ENCODE measurements around the gene PDXK. TPM values are rescaled to one million over a fixed set of nuclear protein-coding genes. Genes with fewer than 3 reads are reported as not detected.
A peak's percentile ranks its signal among the peaks of the same experiment; 100 is the strongest.

PDXK gene
- total and polyA plus RNA-seq, 7 experiments from 2014 or later, result 27.8 to 103 (median 74.2) TPM

- DNase-seq (no peak), ATAC-seq (no peak)
- Histone ChIP-seq H3K9me3 (ENCODE audit: control insufficient read depth in 2 of 3, low read length in 3 of 3) (no peaks in the 10 kb centered on the region), H3K27me3 (ENCODE audit: control insufficient read depth in 2 of 2, insufficient read depth in 2 of 2, low read length in 2 of 2) (no peaks in the 10 kb centered on the region), H3K4me1 (ENCODE audit: control insufficient read depth in 2 of 2, insufficient read depth in 2 of 2, low read length in 2 of 2) (no peaks in the 10 kb centered on the region), H3K4me3 (ENCODE audit: low read length) (no peak overlapping the region), H3K36me3 (ENCODE audit: control insufficient read depth in 2 of 3, insufficient read depth in 3 of 3, low read length in 3 of 3) (peaks cover 0 to 53% (median 0%) of the 10 kb centered on the region in 3 experiments), H3K27ac (ENCODE audit: low read depth, low read length) (no peak overlapping the region)
- Mint-ChIP-seq H3K4me1 (peaks cover 0 to 1% (median 0%) of the 10 kb centered on the region in 7 donors), H3K27ac (no peak overlapping the region), H3K9me3 (no peaks in the 10 kb centered on the region), H3K36me3 (peaks cover 0 to 20% (median 4%) of the 10 kb centered on the region in 5 donors), H3K27me3 (no peaks in the 10 kb centered on the region), H3K4me3 (no peak overlapping the region)
- intact Hi-C loops (cut with micrococcal nuclease), result no loop called here
- ChIA-PET CTCF (no interaction called here), POLR2A (no interaction called here)
Observed at GRCh38 chr21:43760391-43760958, 41.5 kb downstream of the PDXK start.

GRCh38 chr21:43761886-43762285, 43.0 kb downstream of the PDXK start:
- H3K4me3 Mint-ChIP-seq, result no peak overlapping the region
- Histone ChIP-seq H3K9me3 (ENCODE audit: control insufficient read depth in 2 of 3, low read length in 3 of 3) (no peaks in the 10 kb centered on the region), H3K4me3 (ENCODE audit: low read length) (no peak overlapping the region), H3K27me3 (ENCODE audit: control insufficient read depth in 2 of 2, insufficient read depth in 2 of 2, low read length in 2 of 2) (no peaks in the 10 kb centered on the region), H3K27ac (ENCODE audit: low read depth, low read length) (no peak overlapping the region), H3K4me1 (ENCODE audit: control insufficient read depth in 2 of 2, insufficient read depth in 2 of 2, low read length in 2 of 2) (no peaks in the 10 kb centered on the region), H3K36me3 (ENCODE audit: control insufficient read depth in 2 of 3, insufficient read depth in 3 of 3, low read length in 3 of 3) (peaks cover 0 to 39% (median 0%) of the 10 kb centered on the region in 3 experiments)
- peaks cover 0 to 1% (median 0%) of the 10 kb centered on the region in 7 donors for H3K4me1 Mint-ChIP-seq
- no peaks in the 10 kb centered on the region for H3K9me3 Mint-ChIP-seq
- H3K36me3 Mint-ChIP-seq, result peaks cover 0 to 9% (median 4%) of the 10 kb centered on the region in 5 donors
- intact Hi-C loops (cut with micrococcal nuclease), result no loop called here
- H3K27ac Mint-ChIP-seq, result no peak overlapping the region
- DNase-seq, result no peak
- POLR2A ChIA-PET, result no interaction called here
- H3K27me3 Mint-ChIP-seq, result no peaks in the 10 kb centered on the region
- CTCF ChIA-PET, result no interaction called here
- no peak for ATAC-seq

- Histone ChIP-seq H3K27me3 (ENCODE audit: control insufficient read depth in 2 of 2, insufficient read depth in 2 of 2, low read length in 2 of 2) (no peaks in the 10 kb centered on the region), H3K36me3 (ENCODE audit: control insufficient read depth in 2 of 3, insufficient read depth in 3 of 3, low read length in 3 of 3) (peaks cover 0 to 32% (median 0%) of the 10 kb centered on the region in 3 experiments), H3K27ac (ENCODE audit: low read depth, low read length) (no peak overlapping the region), H3K4me3 (ENCODE audit: low read length) (no peak overlapping the region), H3K4me1 (ENCODE audit: control insufficient read depth in 2 of 2, insufficient read depth in 2 of 2, low read length in 2 of 2) (no peaks in the 10 kb centered on the region), H3K9me3 (ENCODE audit: control insufficient read depth in 2 of 3, low read length in 3 of 3) (no peaks in the 10 kb centered on the region)
- POLR2A ChIA-PET, result no interaction called here
- no peak overlapping the region for H3K4me3 Mint-ChIP-seq
- peaks cover 0 to 1% (median 0%) of the 10 kb centered on the region in 7 donors for H3K4me1 Mint-ChIP-seq
- intact Hi-C loops (cut with micrococcal nuclease), result no loop called here
- ATAC-seq, result no peak
- no peaks in the 10 kb centered on the region for H3K27me3 Mint-ChIP-seq
- CTCF ChIA-PET, result no interaction called here
- no peaks in the 10 kb centered on the region for H3K9me3 Mint-ChIP-seq
- no peak for DNase-seq
- H3K27ac Mint-ChIP-seq, result peak overlapping the region in 1 of 9 donors; percentile 20
- peaks cover 0 to 9% (median 4%) of the 10 kb centered on the region in 5 donors for H3K36me3 Mint-ChIP-seq
Observed at GRCh38 chr21:43762303-43763128, 43.6 kb downstream of the PDXK start.

- intact Hi-C loops (cut with micrococcal nuclease), result no loop called here
- H3K27me3 Mint-ChIP-seq, result no peaks in the 10 kb centered on the region
- no peak overlapping the region for H3K4me3 ChIP-seq (ENCODE audit: low read length)
- no peak for ATAC-seq
- no peak for DNase-seq
- ChIA-PET CTCF (interaction anchor here (0.7 kb wide), 1 partner anchor 321 kb away, joined by 3 read pairs; no protein-coding TSS in a partner anchor), POLR2A (no interaction called here)
- H3K36me3 Mint-ChIP-seq, result peaks cover 0 to 6% (median 4%) of the 10 kb centered on the region in 5 donors
- no peak overlapping the region for H3K27ac ChIP-seq (ENCODE audit: low read depth, low read length)
- peaks cover 0 to 23% (median 0%) of the 10 kb centered on the region in 3 experiments for H3K36me3 ChIP-seq (ENCODE audit: control insufficient read depth in 2 of 3, insufficient read depth in 3 of 3, low read length in 3 of 3)
- H3K4me3 Mint-ChIP-seq, result no peak overlapping the region
- no peaks in the 10 kb centered on the region for H3K9me3 Mint-ChIP-seq
- H3K4me1 Mint-ChIP-seq, result peaks cover 0 to 6% (median 0%) of the 10 kb centered on the region in 7 donors
- H3K4me1 ChIP-seq (ENCODE audit: control insufficient read depth in 2 of 2, insufficient read depth in 2 of 2, low read length in 2 of 2), result no peaks in the 10 kb centered on the region
- H3K9me3 ChIP-seq (ENCODE audit: control insufficient read depth in 2 of 3, low read length in 3 of 3), result no peaks in the 10 kb centered on the region
- no peaks in the 10 kb centered on the region for H3K27me3 ChIP-seq (ENCODE audit: control insufficient read depth in 2 of 2, insufficient read depth in 2 of 2, low read length in 2 of 2)
- H3K27ac Mint-ChIP-seq, result peak overlapping the region in 2 of 9 donors; percentile 24 to 58
Observed at GRCh38 chr21:43763901-43764523, 45.1 kb downstream of the PDXK start.

GRCh38 chr21:43764576-43765495, 45.9 kb downstream of the PDXK start:
- no peaks in the 10 kb centered on the region for H3K27me3 ChIP-seq (ENCODE audit: control insufficient read depth in 2 of 2, insufficient read depth in 2 of 2, low read length in 2 of 2)
- no peak for DNase-seq
- H3K36me3 ChIP-seq (ENCODE audit: control insufficient read depth in 2 of 3, insufficient read depth in 3 of 3, low read length in 3 of 3), result peaks cover 0 to 15% (median 0%) of the 10 kb centered on the region in 3 experiments
- intact Hi-C loops (cut with micrococcal nuclease), result no loop called here
- Mint-ChIP-seq H3K4me3 (no peak overlapping the region), H3K36me3 (peaks cover 0 to 5% (median 4%) of the 10 kb centered on the region in 5 donors), H3K27me3 (no peaks in the 10 kb centered on the region), H3K27ac (no peak overlapping the region), H3K9me3 (no peaks in the 10 kb centered on the region), H3K4me1 (peaks cover 0 to 7% (median 0%) of the 10 kb centered on the region in 7 donors)
- POLR2A ChIA-PET, result no interaction called here
- H3K4me3 ChIP-seq (ENCODE audit: low read length), result no peak overlapping the region
- ATAC-seq, result no peak
- no peak overlapping the region for H3K27ac ChIP-seq (ENCODE audit: low read depth, low read length)
- CTCF ChIA-PET, result interaction anchor here (0.7 kb wide), 1 partner anchor 320 kb away, joined by 3 read pairs; no protein-coding TSS in a partner anchor
- no peaks in the 10 kb centered on the region for H3K4me1 ChIP-seq (ENCODE audit: control insufficient read depth in 2 of 2, insufficient read depth in 2 of 2, low read length in 2 of 2)
- no peaks in the 10 kb centered on the region for H3K9me3 ChIP-seq (ENCODE audit: control insufficient read depth in 2 of 3, low read length in 3 of 3)

All from naive thymus-derived CD4-positive, alpha-beta T cell (primary cell).